Thyroid gland (tissue), 4 donors: ENCODE measurements around the gene CLEC18B. TPM values are rescaled to one million over a fixed set of nuclear protein-coding genes. Genes with fewer than 3 reads are reported as not detected.
A peak's percentile ranks its signal among the peaks of the same experiment; 100 is the strongest.
"Not testable (repeated sequence)": the region's sequence is repeated elsewhere in the genome, so short reads cannot be mapped to it uniquely, and the experiment has no call there.

ENCODE experiments used
- DNase-seq, 2 donors: peaks; one replicate each; pipeline ENCODE4 v3.0.0-alpha.2; 2019
- H3K27ac ChIP-seq, 3 donors: fragments of 200-600 bp; sonication (generic); 1 replicate in 2 of 3; 2 replicates in 1 of 3; pipeline ENCODE4 v1.5.1; 2016 to 2019; ENCODE audit warnings: mild to moderate bottlenecking in 1 of 3, moderate library complexity in 1 of 3
- H3K27me3 ChIP-seq: fragments of 200-600 bp; sonication (generic); one replicate; pipeline ENCODE4 v1.5.1; 2019
- H3K36me3 ChIP-seq, 2 donors: fragments of 200-600 bp; sonication (generic); one replicate each; pipeline ENCODE4 v1.5.1; 2016 to 2019
- H3K4me1 ChIP-seq, 2 donors: fragments of 200-600 bp; sonication (generic); one replicate each; pipeline ENCODE4 v1.5.1; 2017 to 2019
- H3K4me3 ChIP-seq, 3 donors: fragments of 200-600 bp; sonication (generic); replicated peaks in 1 of 3; 1 replicate in 2 of 3; 2 replicates in 1 of 3; pipeline ENCODE4 v1.5.1; 2016; ENCODE audit warnings: mild to moderate bottlenecking in 1 of 3
- H3K9me3 ChIP-seq: fragments of 200-600 bp; sonication (generic); one replicate; pipeline ENCODE4 v1.5.1; 2017
- WGBS, 2 donors: methylation state at CpG; one replicate each; pipeline ENCODE4 v1.1.5; 2017; 5-methylcytosine and 5-hydroxymethylcytosine counted together
- intact Hi-C: fragments of 100-400 bp; cut with DNase I; formaldehyde crosslinking; loops from one replicate; pipeline ENCODE4 v1.15.1; 2023
- total RNA-seq, 4 donors: library from RNA; depleted of rRNA; stranded (reverse); fragments of >200 nt; gene quantifications; one replicate each; pipeline ENCODE4 v1.2.3, GENCODE V29; 2016
- TF ChIP-seq, protein P1 (sequence below), 6 experiments: fragments of 200-600 bp in 3 of 6; fragments of 450-650 bp in 3 of 6; sonication (generic) in 3 of 6; IDR thresholded peaks; one replicate each; pipeline ENCODE4 v1.5.1; 2016 to 2019; ENCODE audit warnings: antibody characterized with exemption in 6 of 6, mild to moderate bottlenecking in 2 of 6, inconsistent platforms in 1 of 6, moderate library complexity in 1 of 6

CLEC18B gene
- total RNA-seq, 4 donors from 2014 or later, result 0.67 TPM; not detected in 3

DNA sequence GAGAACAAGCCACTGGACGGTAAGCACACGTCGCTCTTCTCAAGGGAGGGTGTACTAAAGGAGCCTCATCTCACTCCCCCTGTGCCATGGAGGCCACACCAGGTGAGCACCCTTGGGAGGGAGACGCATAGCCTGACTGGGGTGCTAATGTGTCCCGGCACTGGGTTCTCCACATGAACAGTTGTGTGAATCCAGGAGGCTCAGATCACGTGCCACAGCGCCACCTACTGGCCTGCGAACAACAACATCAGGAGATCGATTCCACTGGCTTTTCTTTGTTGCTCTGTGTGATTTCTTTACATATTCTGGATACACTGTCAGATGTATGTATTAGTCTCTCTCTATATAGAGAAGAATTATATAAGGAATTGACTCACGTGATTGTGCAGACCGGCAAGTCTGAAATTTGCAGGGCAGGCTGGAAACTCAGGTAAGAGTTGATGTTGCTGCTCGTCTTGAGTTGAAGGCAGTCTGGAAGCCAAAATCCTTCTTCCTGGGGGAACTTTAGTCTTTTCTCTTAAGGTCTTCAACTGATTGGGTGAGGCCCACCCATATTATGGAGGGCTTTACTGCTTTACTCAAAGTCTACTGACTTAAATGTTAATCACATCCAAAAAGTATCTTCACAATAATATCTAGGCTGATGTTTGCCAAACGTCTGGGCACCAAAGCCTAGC lies 8.9 kb upstream of the CLEC18B start:
- 23 to 28% methylated on average over 9 to 12 of the region's 13 CpGs for WGBS, 2 donors
- not testable (repeated sequence) for H3K4me3 ChIP-seq, H3K9me3 ChIP-seq, H3K27ac ChIP-seq, H3K27me3 ChIP-seq, H3K4me1 ChIP-seq, H3K36me3 ChIP-seq
- peak; percentile 54 to 67 for DNase-seq
- TF ChIP-seq, protein P1, sequence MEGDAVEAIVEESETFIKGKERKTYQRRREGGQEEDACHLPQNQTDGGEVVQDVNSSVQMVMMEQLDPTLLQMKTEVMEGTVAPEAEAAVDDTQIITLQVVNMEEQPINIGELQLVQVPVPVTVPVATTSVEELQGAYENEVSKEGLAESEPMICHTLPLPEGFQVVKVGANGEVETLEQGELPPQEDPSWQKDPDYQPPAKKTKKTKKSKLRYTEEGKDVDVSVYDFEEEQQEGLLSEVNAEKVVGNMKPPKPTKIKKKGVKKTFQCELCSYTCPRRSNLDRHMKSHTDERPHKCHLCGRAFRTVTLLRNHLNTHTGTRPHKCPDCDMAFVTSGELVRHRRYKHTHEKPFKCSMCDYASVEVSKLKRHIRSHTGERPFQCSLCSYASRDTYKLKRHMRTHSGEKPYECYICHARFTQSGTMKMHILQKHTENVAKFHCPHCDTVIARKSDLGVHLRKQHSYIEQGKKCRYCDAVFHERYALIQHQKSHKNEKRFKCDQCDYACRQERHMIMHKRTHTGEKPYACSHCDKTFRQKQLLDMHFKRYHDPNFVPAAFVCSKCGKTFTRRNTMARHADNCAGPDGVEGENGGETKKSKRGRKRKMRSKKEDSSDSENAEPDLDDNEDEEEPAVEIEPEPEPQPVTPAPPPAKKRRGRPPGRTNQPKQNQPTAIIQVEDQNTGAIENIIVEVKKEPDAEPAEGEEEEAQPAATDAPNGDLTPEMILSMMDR (IDR thresholded peaks at IDR 0.05), result peak; percentile 35 to 81 (median 73)
- intact Hi-C loops, result loop anchor here (5.0 kb wide), 1 partner anchor 123 kb away; no protein-coding TSS in a partner anchor

- H3K27ac ChIP-seq, H3K27me3 ChIP-seq, intact Hi-C loops, DNase-seq, H3K4me1 ChIP-seq, H3K9me3 ChIP-seq, H3K4me3 ChIP-seq, H3K36me3 ChIP-seq: not testable (repeated sequence)
- no CpG with 5 or more reads among the region's 8 CpGs for WGBS, 2 donors
These were observed 7.2 kb upstream of the CLEC18B start for GRCh38 chr16:74428493-74428892.

GRCh38 chr16:74425751-74426150 lies 4.5 kb upstream of the CLEC18B start:
- intact Hi-C loops, H3K4me3 ChIP-seq, H3K27me3 ChIP-seq, H3K36me3 ChIP-seq, H3K4me1 ChIP-seq, H3K27ac ChIP-seq, H3K9me3 ChIP-seq, DNase-seq: not testable (repeated sequence)
- WGBS, 2 donors, result 69% methylated on average over 6 of the region's 6 CpGs

DNA sequence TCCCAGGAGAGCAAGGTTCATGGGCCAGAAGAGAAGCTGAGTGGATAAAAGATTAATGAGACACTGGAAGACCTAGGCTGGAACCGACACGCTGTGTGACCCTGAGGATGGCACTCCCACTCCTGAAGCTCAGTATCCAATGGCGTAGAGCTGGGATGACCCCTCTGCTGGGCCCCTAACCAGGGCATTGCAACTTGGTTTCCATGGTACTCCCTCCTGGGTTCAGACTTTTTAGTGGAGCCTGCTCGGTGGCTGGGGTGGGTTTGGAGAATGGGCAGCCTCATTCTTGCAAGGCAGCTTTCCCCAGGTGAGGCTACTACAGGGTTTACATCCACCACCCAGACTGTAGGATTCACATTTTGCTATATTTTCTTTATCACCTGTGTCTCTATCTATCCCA lies 2.4 kb upstream of the CLEC18B start:
- intact Hi-C loops, H3K27me3 ChIP-seq, DNase-seq, H3K4me1 ChIP-seq, H3K36me3 ChIP-seq, H3K27ac ChIP-seq, H3K4me3 ChIP-seq, H3K9me3 ChIP-seq: not testable (repeated sequence)
- WGBS, 2 donors, result 79 to 93% methylated on average over 4 of the region's 4 CpGs

DNA sequence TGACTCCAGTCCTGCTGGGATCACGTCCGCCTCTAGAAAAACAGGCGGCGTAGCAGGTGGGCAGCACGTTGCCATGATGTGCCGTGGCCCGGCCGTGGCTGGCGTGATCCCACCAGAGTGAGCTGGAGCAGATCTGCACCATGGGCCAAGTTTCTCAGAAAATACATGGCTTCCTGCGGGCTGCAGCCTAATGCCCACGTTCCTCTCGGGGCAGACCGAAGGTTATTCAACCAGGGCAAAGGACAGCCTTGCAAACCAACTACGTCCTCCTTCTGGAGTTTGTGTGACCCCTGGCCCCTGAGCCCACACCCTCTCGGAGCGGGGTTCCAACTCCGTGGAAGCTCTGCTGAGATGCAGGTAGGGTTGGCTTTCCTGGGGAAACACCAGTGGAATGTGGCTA lies 808 bp upstream of the CLEC18B start:
- DNase-seq, H3K4me1 ChIP-seq, H3K36me3 ChIP-seq, H3K27ac ChIP-seq, intact Hi-C loops, H3K9me3 ChIP-seq, H3K4me3 ChIP-seq, H3K27me3 ChIP-seq: not testable (repeated sequence)
- 95% methylated on average over 8 of the region's 17 CpGs; no CpG with 5 or more reads in 1 of the 2 donors for WGBS, 2 donors

DNA sequence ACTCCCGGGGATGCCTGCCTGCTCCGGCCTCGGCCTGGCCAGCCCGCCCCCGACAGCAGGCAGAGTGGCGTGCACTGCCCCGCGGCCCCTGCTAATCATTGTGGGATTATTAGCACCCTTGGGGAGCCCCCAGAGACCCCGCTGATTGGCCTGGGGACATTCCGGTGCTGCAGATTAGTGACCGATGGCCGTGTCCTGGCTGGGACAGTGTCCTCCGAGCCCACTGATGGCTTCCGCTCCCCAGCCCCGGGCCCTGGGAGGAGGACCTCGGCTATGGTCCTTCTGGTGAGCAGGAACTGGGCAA lies 156 bp upstream of the CLEC18B start:
- no CpG with 5 or more reads among the region's 16 CpGs for WGBS, 2 donors
- not testable (repeated sequence) for H3K4me1 ChIP-seq

DNA sequence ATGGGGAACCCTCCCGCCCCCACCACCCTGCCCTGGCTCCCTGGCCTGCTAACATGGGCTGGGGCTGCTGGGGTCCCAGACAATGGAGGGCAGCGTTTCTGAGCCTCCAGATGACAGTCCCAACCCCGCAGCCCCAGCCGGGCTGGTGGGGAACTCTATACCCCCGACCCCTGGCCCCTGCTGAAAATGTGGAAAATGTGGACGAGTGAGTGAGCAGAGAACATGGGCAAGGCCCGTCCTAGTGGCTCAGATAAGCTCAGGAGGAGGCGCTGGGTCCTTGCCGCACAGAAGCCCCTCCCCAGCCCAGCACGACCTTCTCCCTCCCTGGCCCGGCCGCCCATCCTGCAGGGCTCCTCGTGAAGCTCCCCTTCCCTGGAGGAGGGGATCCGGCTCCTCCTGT lies 1.5 kb downstream of the CLEC18B start:
- H3K4me3 ChIP-seq, H3K4me1 ChIP-seq, H3K27me3 ChIP-seq, DNase-seq, H3K27ac ChIP-seq, intact Hi-C loops, H3K36me3 ChIP-seq, H3K9me3 ChIP-seq: not testable (repeated sequence)
- WGBS, 2 donors, result 66 to 95% methylated on average over 4 to 7 of the region's 14 CpGs

More for the DNA sequence above, 156 bp upstream of the CLEC18B start:
- DNase-seq, H3K27me3 ChIP-seq, H3K36me3 ChIP-seq, intact Hi-C loops, H3K9me3 ChIP-seq, H3K4me3 ChIP-seq, H3K27ac ChIP-seq: not testable (repeated sequence)

- intact Hi-C loops, H3K27me3 ChIP-seq, H3K36me3 ChIP-seq, H3K27ac ChIP-seq, H3K4me3 ChIP-seq, H3K9me3 ChIP-seq, DNase-seq, H3K4me1 ChIP-seq: not testable (repeated sequence)
- WGBS, 2 donors, result 90% methylated on average over 7 of the region's 15 CpGs; no CpG with 5 or more reads in 1 of the 2 donors
These were observed 3.4 kb downstream of the CLEC18B start for GRCh38 chr16:74417897-74418296.

GRCh38 chr16:74413920-74414319 lies 7.4 kb downstream of the CLEC18B start:
- H3K27me3 ChIP-seq, H3K36me3 ChIP-seq, intact Hi-C loops, H3K4me1 ChIP-seq, H3K27ac ChIP-seq, H3K4me3 ChIP-seq, H3K9me3 ChIP-seq, DNase-seq: not testable (repeated sequence)
- 82 to 90% methylated on average over 7 of the region's 7 CpGs for WGBS, 2 donors

GRCh38 chr16:74413485-74413884 lies 7.8 kb downstream of the CLEC18B start:
- H3K4me3 ChIP-seq, H3K36me3 ChIP-seq, intact Hi-C loops, H3K9me3 ChIP-seq, H3K4me1 ChIP-seq, H3K27ac ChIP-seq, H3K27me3 ChIP-seq, DNase-seq: not testable (repeated sequence)
- 90 to 92% methylated on average over 6 to 9 of the region's 9 CpGs for WGBS, 2 donors

- H3K36me3 ChIP-seq, H3K4me3 ChIP-seq, H3K27me3 ChIP-seq, intact Hi-C loops, H3K27ac ChIP-seq, DNase-seq, H3K4me1 ChIP-seq, H3K9me3 ChIP-seq: not testable (repeated sequence)
- WGBS, 2 donors, result 80 to 94% methylated on average over 2 to 4 of the region's 10 CpGs
These were observed 8.4 kb downstream of the CLEC18B start for GRCh38 chr16:74412775-74413390.

DNA sequence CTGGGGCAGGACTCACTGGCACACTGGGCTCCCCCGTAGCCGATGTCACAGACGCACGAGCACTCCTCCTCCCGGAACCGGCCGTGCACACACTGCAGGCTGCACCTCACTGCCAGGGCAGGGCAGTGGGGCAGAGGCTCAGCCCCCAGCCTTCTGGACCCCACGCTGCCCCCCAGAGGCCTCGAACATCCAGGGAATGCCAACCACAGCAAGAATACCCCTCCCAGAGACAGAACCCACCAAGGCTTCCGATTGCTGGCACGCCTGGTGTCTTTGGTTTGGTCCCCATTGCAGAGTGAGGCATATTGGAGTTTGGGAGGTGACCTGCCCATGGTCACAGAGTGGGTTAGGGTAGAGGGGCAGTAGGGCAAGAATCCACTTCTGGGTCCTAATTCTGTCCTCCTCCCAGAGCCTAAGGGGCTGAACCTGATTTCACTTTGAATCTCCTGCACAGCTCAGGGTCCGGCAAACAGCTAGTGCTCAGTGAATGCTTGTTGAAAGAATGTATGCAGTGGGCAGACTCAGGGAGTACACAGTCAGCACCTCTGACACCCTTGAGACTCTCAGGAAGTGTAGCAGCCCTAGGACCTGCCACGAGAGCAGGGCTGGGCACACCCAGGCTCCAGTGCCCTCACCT lies 9.0 kb downstream of the CLEC18B start:
- H3K4me3 ChIP-seq, H3K36me3 ChIP-seq, H3K4me1 ChIP-seq, H3K9me3 ChIP-seq, H3K27ac ChIP-seq, intact Hi-C loops, DNase-seq, H3K27me3 ChIP-seq: not testable (repeated sequence)
- WGBS, 2 donors, result 94 to 100% methylated on average over 3 of the region's 13 CpGs
